WTC11 (cell line): ENCODE results near the gene STK11. TPM values are rescaled to one million over a fixed set of nuclear protein-coding genes. Genes with fewer than 3 reads are reported as not detected.

Experiments
- ATAC-seq: fragments of 200-7000 bp; cut with Tn5 transposase; 2 replicates; pipeline ENCODE4 v1.10.0; 2021; ENCODE audit warnings: mild to moderate bottlenecking, moderate library complexity
- CTCF ChIA-PET: fragments of 300-600 bp; sonication (Branson Sonifier 250); formaldehyde crosslinking; loops from one replicate; lab custom pipeline; 2021; ENCODE audit warnings: antibody characterized with exemption; lab: Charles Lee
- POLR2A ChIA-PET: fragments of 350-600 bp; sonication (Branson Sonifier 250); formaldehyde crosslinking; loops from one replicate; lab custom pipeline; 2021; ENCODE audit warnings: antibody characterized with exemption; lab: Charles Lee
- DNase-seq: peaks from one replicate; pipeline ENCODE4 v3.0.0; 2021; ENCODE audit warnings: low spot score
- H3K27ac Mint-ChIP-seq: 2 replicates; pipeline ENCODE4 v1.8.0; 2021; ENCODE audit warnings: mixed read lengths
- H3K27me3 Mint-ChIP-seq: 2 replicates; pipeline ENCODE4 v1.8.0; 2021; ENCODE audit warnings: low read depth, mild to moderate bottlenecking, moderate library complexity, mixed read lengths
- H3K36me3 Mint-ChIP-seq: 2 replicates; pipeline ENCODE4 v1.8.0; 2021; ENCODE audit warnings: mixed read lengths
- H3K4me1 Mint-ChIP-seq: 2 replicates; pipeline ENCODE4 v1.8.0; 2022; ENCODE audit warnings: mixed read lengths
- H3K4me3 Mint-ChIP-seq: 2 replicates; pipeline ENCODE4 v1.8.0; 2021; ENCODE audit warnings: mild to moderate bottlenecking, moderate library complexity, mixed read lengths
- H3K9me3 Mint-ChIP-seq: 2 replicates; pipeline ENCODE4 v1.8.0; 2021; ENCODE audit warnings: mixed read lengths
- ATF3 ChIP-seq: sonication (generic); formaldehyde crosslinking; conservative IDR thresholded peaks from 2 replicates; pipeline ENCODE4 v1.8.1; 2022; ENCODE audit warnings: mild to moderate bottlenecking, missing genetic modification reagents
- ESRRA ChIP-seq: sonication (generic); formaldehyde crosslinking; IDR thresholded peaks from 2 replicates; pipeline ENCODE4 v1.8.1; 2022; ENCODE audit warnings: mild to moderate bottlenecking, missing genetic modification reagents, borderline replicate concordance
- ETV6 ChIP-seq: sonication (generic); formaldehyde crosslinking; IDR thresholded peaks from 2 replicates; pipeline ENCODE4 v1.8.1; 2022; ENCODE audit warnings: mild to moderate bottlenecking, missing genetic modification reagents
- FOXJ3 ChIP-seq: sonication (generic); formaldehyde crosslinking; IDR thresholded peaks from 2 replicates; pipeline ENCODE4 v1.9.0; 2021; ENCODE audit warnings: missing genetic modification reagents, mild to moderate bottlenecking, borderline replicate concordance
- GTF2I ChIP-seq: fragments of 250-450 bp; sonication (Bioruptor Pico); conservative IDR thresholded peaks from 2 replicates; pipeline ENCODE4 v1.4.0; 2021; ENCODE audit warnings: mild to moderate bottlenecking
- HMGXB4 ChIP-seq: sonication (generic); formaldehyde crosslinking; IDR thresholded peaks from 2 replicates; pipeline ENCODE4 v1.8.1; 2023; ENCODE audit warnings: mild to moderate bottlenecking, moderate library complexity, missing genetic modification reagents
- NFYB ChIP-seq: sonication (generic); formaldehyde crosslinking; conservative IDR thresholded peaks from 2 replicates; pipeline ENCODE4 v1.8.0; 2022; ENCODE audit warnings: low read depth, missing genetic modification reagents
- PRDM15 ChIP-seq: sonication (generic); formaldehyde crosslinking; IDR thresholded peaks from 2 replicates; pipeline ENCODE4 v1.8.0; 2022; ENCODE audit warnings: missing genetic modification reagents
- PRRX2 ChIP-seq: fragments of 250-450 bp; sonication (Bioruptor Pico); IDR thresholded peaks from 2 replicates; pipeline ENCODE4 v1.8.0; 2021; ENCODE audit warnings: mild to moderate bottlenecking
- RELA ChIP-seq: sonication (generic); formaldehyde crosslinking; IDR thresholded peaks from 2 replicates; pipeline ENCODE4 v1.8.1; 2022; ENCODE audit warnings: missing genetic modification reagents, mild to moderate bottlenecking, borderline replicate concordance
- SMAD4 ChIP-seq: sonication (generic); formaldehyde crosslinking; IDR thresholded peaks from 2 replicates; pipeline ENCODE4 v1.8.0; 2022; ENCODE audit warnings: mild to moderate bottlenecking, missing genetic modification reagents
- TEAD4 ChIP-seq: sonication (generic); formaldehyde crosslinking; IDR thresholded peaks from 2 replicates; pipeline ENCODE4 v1.8.0; 2022; ENCODE audit warnings: mild to moderate bottlenecking, missing genetic modification reagents
- TP53 ChIP-seq: sonication (generic); formaldehyde crosslinking; IDR thresholded peaks from 2 replicates; pipeline ENCODE4 v1.8.1; 2023; ENCODE audit warnings: mild to moderate bottlenecking, missing genetic modification reagents
- USF1 ChIP-seq: sonication (generic); formaldehyde crosslinking; IDR thresholded peaks from 2 replicates; pipeline ENCODE4 v1.8.0; 2022; ENCODE audit warnings: mild to moderate bottlenecking, missing genetic modification reagents
- ZBTB21 ChIP-seq: sonication (generic); formaldehyde crosslinking; IDR thresholded peaks from 2 replicates; pipeline ENCODE4 v1.8.1; 2023; ENCODE audit warnings: mild to moderate bottlenecking, missing genetic modification reagents, borderline replicate concordance
- ZNF219 ChIP-seq: sonication (generic); formaldehyde crosslinking; IDR thresholded peaks from 2 replicates; pipeline ENCODE4 v1.8.0; 2023; ENCODE audit warnings: missing genetic modification reagents, mild to moderate bottlenecking, borderline replicate concordance
- ZNF317 ChIP-seq: sonication (generic); formaldehyde crosslinking; IDR thresholded peaks from 2 replicates; pipeline ENCODE4 v1.8.1; 2023; ENCODE audit warnings: low read depth, mild to moderate bottlenecking, moderate library complexity, missing genetic modification reagents, borderline replicate concordance
- ZNF416 ChIP-seq: fragments of 250-450 bp; sonication (Bioruptor Pico); IDR thresholded peaks from 2 replicates; pipeline ENCODE4 v1.9.0; 2021; ENCODE audit warnings: mild to moderate bottlenecking, inconsistent platforms
- ZNF671 ChIP-seq: fragments of 250-450 bp; sonication (Bioruptor Pico); IDR thresholded peaks from 2 replicates; pipeline ENCODE4 v1.8.0; 2021; ENCODE audit warnings: mild to moderate bottlenecking
- total RNA-seq: library from RNA; stranded (reverse); gene quantifications from 3 replicates; pipeline ENCODE4 v1.2.3, GENCODE V29; 2021
- TF ChIP-seq, protein P1 (sequence below): fragments of 250-450 bp; sonication (Bioruptor Pico); IDR thresholded peaks from 2 replicates; pipeline ENCODE4 v1.9.0; 2021; ENCODE audit warnings: mild to moderate bottlenecking
- TF ChIP-seq, protein P2 (sequence below): sonication (generic); formaldehyde crosslinking; IDR thresholded peaks from 2 replicates; pipeline ENCODE4 v1.8.0; 2023; ENCODE audit warnings: missing genetic modification reagents
- TF ChIP-seq, protein P3 (sequence below): sonication (generic); formaldehyde crosslinking; IDR thresholded peaks from 2 replicates; pipeline ENCODE4 v1.8.1; 2023; ENCODE audit warnings: mild to moderate bottlenecking, missing genetic modification reagents

STK11 gene
- total RNA-seq, 1 experiment from 2014 or later, result 112 TPM

- ChIA-PET POLR2A (no interaction called here), CTCF (interaction anchor here (3.9 kb wide), 1 partner anchor 46 kb away, joined by 14 read pairs; no protein-coding TSS in a partner anchor)
- H3K27me3 Mint-ChIP-seq, result no peaks in the 10 kb centered on the region
- H3K36me3 Mint-ChIP-seq, result no peaks in the 10 kb centered on the region
- peak; percentile 11 for DNase-seq
- peaks cover 7% of the 10 kb centered on the region for H3K4me1 Mint-ChIP-seq
- 0 out of 2 replicates have a peak, but pooled peaks have one; percentile 19 for TF ChIP-seq ZNF416 (CRISPR knock-in tag)
- TF ChIP-seq ZNF219 (CRISPR knock-in tag), result no peak
- no peak for TF ChIP-seq RELA
- H3K27ac Mint-ChIP-seq, result no peak overlapping the region
- no peak for ATAC-seq
- no peaks in the 10 kb centered on the region for H3K9me3 Mint-ChIP-seq
- H3K4me3 Mint-ChIP-seq, result no peak overlapping the region
Measured at GRCh38 chr19:1158885-1159448, 46.6 kb upstream of the STK11 start.

DNA sequence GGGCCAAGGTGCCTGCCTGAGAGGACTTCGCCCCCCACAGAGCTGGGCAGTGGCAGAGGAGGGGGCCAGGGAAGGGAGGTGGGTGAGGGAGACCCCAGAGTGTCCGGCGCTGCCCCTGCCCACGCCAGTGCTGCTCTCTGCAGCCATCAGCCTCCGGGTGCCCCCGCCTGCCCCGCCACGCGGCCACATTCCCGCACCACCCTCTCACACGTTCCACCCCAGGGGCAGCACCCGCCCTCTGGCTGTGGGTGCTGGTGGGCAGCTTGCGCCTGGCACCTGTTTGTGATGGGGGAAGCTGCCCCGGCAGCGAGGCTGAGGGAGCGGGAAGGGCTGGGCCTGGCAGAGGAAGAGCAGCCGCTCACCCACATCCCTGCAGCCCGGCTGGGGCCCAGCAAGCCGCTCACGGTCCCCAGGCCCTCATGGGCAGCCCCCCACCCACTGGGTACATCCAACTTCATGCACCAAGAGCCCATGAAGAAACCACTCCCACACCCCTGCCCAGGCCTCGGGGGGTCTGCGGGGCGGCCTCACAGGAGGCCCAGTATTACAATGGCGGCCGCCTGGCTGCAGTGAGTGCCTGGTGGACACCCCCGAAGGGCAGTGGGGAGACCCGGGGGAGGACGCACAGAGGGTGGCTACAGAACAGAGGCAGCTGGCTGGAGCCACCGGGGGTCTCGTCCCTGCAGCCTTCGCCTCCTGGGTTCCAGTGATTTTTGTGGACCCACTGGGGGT, 45.5 kb upstream of the STK11 start:
- Mint-ChIP-seq H3K4me3 (no peak overlapping the region), H3K36me3 (no peaks in the 10 kb centered on the region), H3K27me3 (no peaks in the 10 kb centered on the region), H3K9me3 (no peaks in the 10 kb centered on the region), H3K4me1 (peaks cover 7% of the 10 kb centered on the region), H3K27ac (no peak overlapping the region)
- CTCF ChIA-PET, result interaction anchor here (3.9 kb wide), 1 partner anchor 47 kb away, joined by 14 read pairs; no protein-coding TSS in a partner anchor
- no peak for TF ChIP-seq SMAD4 (CRISPR knock-in tag)
- TF ChIP-seq ATF3, result no peak
- TF ChIP-seq FOXJ3 (CRISPR knock-in tag), result no peak
- TF ChIP-seq ZNF317, result no peak
- TF ChIP-seq ESRRA (CRISPR knock-in tag), result no peak
- no peak for TF ChIP-seq PRDM15 (CRISPR knock-in tag)
- TF ChIP-seq, protein P1, sequence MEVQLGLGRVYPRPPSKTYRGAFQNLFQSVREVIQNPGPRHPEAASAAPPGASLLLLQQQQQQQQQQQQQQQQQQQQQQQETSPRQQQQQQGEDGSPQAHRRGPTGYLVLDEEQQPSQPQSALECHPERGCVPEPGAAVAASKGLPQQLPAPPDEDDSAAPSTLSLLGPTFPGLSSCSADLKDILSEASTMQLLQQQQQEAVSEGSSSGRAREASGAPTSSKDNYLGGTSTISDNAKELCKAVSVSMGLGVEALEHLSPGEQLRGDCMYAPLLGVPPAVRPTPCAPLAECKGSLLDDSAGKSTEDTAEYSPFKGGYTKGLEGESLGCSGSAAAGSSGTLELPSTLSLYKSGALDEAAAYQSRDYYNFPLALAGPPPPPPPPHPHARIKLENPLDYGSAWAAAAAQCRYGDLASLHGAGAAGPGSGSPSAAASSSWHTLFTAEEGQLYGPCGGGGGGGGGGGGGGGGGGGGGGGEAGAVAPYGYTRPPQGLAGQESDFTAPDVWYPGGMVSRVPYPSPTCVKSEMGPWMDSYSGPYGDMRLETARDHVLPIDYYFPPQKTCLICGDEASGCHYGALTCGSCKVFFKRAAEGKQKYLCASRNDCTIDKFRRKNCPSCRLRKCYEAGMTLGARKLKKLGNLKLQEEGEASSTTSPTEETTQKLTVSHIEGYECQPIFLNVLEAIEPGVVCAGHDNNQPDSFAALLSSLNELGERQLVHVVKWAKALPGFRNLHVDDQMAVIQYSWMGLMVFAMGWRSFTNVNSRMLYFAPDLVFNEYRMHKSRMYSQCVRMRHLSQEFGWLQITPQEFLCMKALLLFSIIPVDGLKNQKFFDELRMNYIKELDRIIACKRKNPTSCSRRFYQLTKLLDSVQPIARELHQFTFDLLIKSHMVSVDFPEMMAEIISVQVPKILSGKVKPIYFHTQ (CRISPR knock-in tag), result no peak
- TF ChIP-seq ETV6, result no peak
- no peak for TF ChIP-seq HMGXB4
- TF ChIP-seq PRRX2, result no peak
- TF ChIP-seq TEAD4, result no peak
- TF ChIP-seq, protein P2, sequence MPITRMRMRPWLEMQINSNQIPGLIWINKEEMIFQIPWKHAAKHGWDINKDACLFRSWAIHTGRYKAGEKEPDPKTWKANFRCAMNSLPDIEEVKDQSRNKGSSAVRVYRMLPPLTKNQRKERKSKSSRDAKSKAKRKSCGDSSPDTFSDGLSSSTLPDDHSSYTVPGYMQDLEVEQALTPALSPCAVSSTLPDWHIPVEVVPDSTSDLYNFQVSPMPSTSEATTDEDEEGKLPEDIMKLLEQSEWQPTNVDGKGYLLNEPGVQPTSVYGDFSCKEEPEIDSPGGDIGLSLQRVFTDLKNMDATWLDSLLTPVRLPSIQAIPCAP (CRISPR knock-in tag), result no peak
- no peak for TF ChIP-seq ZNF671
- TF ChIP-seq GTF2I, result no peak
- no peak for TF ChIP-seq NFYB (CRISPR knock-in tag)
- TF ChIP-seq ZBTB21 (CRISPR knock-in tag), result no peak
- TF ChIP-seq TP53, result no peak
- TF ChIP-seq, protein P3, sequence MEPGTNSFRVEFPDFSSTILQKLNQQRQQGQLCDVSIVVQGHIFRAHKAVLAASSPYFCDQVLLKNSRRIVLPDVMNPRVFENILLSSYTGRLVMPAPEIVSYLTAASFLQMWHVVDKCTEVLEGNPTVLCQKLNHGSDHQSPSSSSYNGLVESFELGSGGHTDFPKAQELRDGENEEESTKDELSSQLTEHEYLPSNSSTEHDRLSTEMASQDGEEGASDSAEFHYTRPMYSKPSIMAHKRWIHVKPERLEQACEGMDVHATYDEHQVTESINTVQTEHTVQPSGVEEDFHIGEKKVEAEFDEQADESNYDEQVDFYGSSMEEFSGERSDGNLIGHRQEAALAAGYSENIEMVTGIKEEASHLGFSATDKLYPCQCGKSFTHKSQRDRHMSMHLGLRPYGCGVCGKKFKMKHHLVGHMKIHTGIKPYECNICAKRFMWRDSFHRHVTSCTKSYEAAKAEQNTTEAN (CRISPR knock-in tag), result no peak
- TF ChIP-seq USF1 (CRISPR knock-in tag), result no peak
- DNase-seq, result no peak
- ATAC-seq, result no peak
- POLR2A ChIA-PET, result no interaction called here
